ENCODE measurements around the gene RNF112. TPM values are rescaled to one million over a fixed set of nuclear protein-coding genes. Genes with fewer than 3 reads are reported as not detected.

The RNF112 gene
- total RNA-seq, 1 donor from 2014 or later = 0.31 TPM

GRCh38 chr17:19410091-19410490 lies 941 bp upstream of the RNF112 start:
- H3K36me3 Mint-ChIP-seq (ENCODE audit: low read depth, unreplicated experiment) = no peaks in the 10 kb centered on the region
- H3K4me1 Mint-ChIP-seq (ENCODE audit: unreplicated experiment) = peaks cover 2% of the 10 kb centered on the region
- H3K27me3 Mint-ChIP-seq (ENCODE audit: unreplicated experiment) = peaks cover 6% of the 10 kb centered on the region
- no peak for TF ChIP-seq CTCF (IDR thresholded peaks at IDR 0.05; ENCODE audit: unreplicated experiment)
- H3K27ac Mint-ChIP-seq (ENCODE audit: unreplicated experiment) = peak overlapping the region; percentile 2
- DNase-seq (ENCODE audit: low spot score) = no peak
- no peaks in the 10 kb centered on the region for H3K9me3 Mint-ChIP-seq (ENCODE audit: unreplicated experiment)
- no peak overlapping the region for H3K4me3 Mint-ChIP-seq (ENCODE audit: unreplicated experiment)

- Mint-ChIP-seq H3K27me3 (ENCODE audit: unreplicated experiment) (peaks cover 7% of the 10 kb centered on the region), H3K27ac (ENCODE audit: unreplicated experiment) (no peak overlapping the region), H3K4me3 (ENCODE audit: unreplicated experiment) (no peak overlapping the region), H3K9me3 (ENCODE audit: unreplicated experiment) (no peaks in the 10 kb centered on the region), H3K4me1 (ENCODE audit: unreplicated experiment) (peaks cover 2% of the 10 kb centered on the region), H3K36me3 (ENCODE audit: low read depth, unreplicated experiment) (no peaks in the 10 kb centered on the region)
- no peak for DNase-seq (ENCODE audit: low spot score)
- TF ChIP-seq CTCF (IDR thresholded peaks at IDR 0.05; ENCODE audit: unreplicated experiment) = no peak
Measured at GRCh38 chr17:19411631-19412030, 599 bp downstream of the RNF112 start.

GRCh38 chr17:19412510-19412909 lies 1.5 kb downstream of the RNF112 start:
- H3K4me1 Mint-ChIP-seq (ENCODE audit: unreplicated experiment) = peaks cover 2% of the 10 kb centered on the region
- no peak overlapping the region for H3K27ac Mint-ChIP-seq (ENCODE audit: unreplicated experiment)
- TF ChIP-seq CTCF (IDR thresholded peaks at IDR 0.05; ENCODE audit: unreplicated experiment) = no peak
- H3K36me3 Mint-ChIP-seq (ENCODE audit: low read depth, unreplicated experiment) = no peaks in the 10 kb centered on the region
- no peak overlapping the region for H3K4me3 Mint-ChIP-seq (ENCODE audit: unreplicated experiment)
- peaks cover 7% of the 10 kb centered on the region for H3K27me3 Mint-ChIP-seq (ENCODE audit: unreplicated experiment)
- no peak for DNase-seq (ENCODE audit: low spot score)
- H3K9me3 Mint-ChIP-seq (ENCODE audit: unreplicated experiment) = no peaks in the 10 kb centered on the region

GRCh38 chr17:19412984-19413383 lies 2.0 kb downstream of the RNF112 start:
- Mint-ChIP-seq H3K27ac (ENCODE audit: unreplicated experiment) (no peak overlapping the region), H3K4me3 (ENCODE audit: unreplicated experiment) (no peak overlapping the region), H3K9me3 (ENCODE audit: unreplicated experiment) (no peaks in the 10 kb centered on the region), H3K27me3 (ENCODE audit: unreplicated experiment) (peaks cover 7% of the 10 kb centered on the region), H3K4me1 (ENCODE audit: unreplicated experiment) (peaks cover 2% of the 10 kb centered on the region), H3K36me3 (ENCODE audit: low read depth, unreplicated experiment) (no peaks in the 10 kb centered on the region)
- no peak for TF ChIP-seq CTCF (IDR thresholded peaks at IDR 0.05; ENCODE audit: unreplicated experiment)
- no peak for DNase-seq (ENCODE audit: low spot score)

GRCh38 chr17:19413761-19414160 lies 2.7 kb downstream of the RNF112 start:
- no peak for TF ChIP-seq CTCF (IDR thresholded peaks at IDR 0.05; ENCODE audit: unreplicated experiment)
- peaks cover 2% of the 10 kb centered on the region for H3K4me1 Mint-ChIP-seq (ENCODE audit: unreplicated experiment)
- no peaks in the 10 kb centered on the region for H3K9me3 Mint-ChIP-seq (ENCODE audit: unreplicated experiment)
- H3K4me3 Mint-ChIP-seq (ENCODE audit: unreplicated experiment) = no peak overlapping the region
- peaks cover 6% of the 10 kb centered on the region for H3K27me3 Mint-ChIP-seq (ENCODE audit: unreplicated experiment)
- no peaks in the 10 kb centered on the region for H3K36me3 Mint-ChIP-seq (ENCODE audit: low read depth, unreplicated experiment)
- no peak overlapping the region for H3K27ac Mint-ChIP-seq (ENCODE audit: unreplicated experiment)
- DNase-seq (ENCODE audit: low spot score) = no peak
